GM10266 (cell line): ENCODE results near the gene RNF214.

Source experiments
- DNase-seq: peaks from one replicate; pipeline ENCODE4 v3.0.0; 2012; ENCODE audit errors: extremely low spot score
- CTCF ChIP-seq: IDR thresholded peaks from 2 replicates; pipeline ENCODE4 v1.5.1; 2012; ENCODE audit warnings: mild to moderate bottlenecking, low read depth; ENCODE audit not compliant: control insufficient read depth, insufficient read depth; ENCODE audit errors: missing control alignments

Gene RNF214

GRCh38 chr11:117214404-117215110 lies 17.9 kb upstream of the RNF214 start:
- TF ChIP-seq CTCF, result no peak
- DNase-seq, result no peak

- DNase-seq, result no peak
- no peak for TF ChIP-seq CTCF
Measured at GRCh38 chr11:117217141-117218084, 15.1 kb upstream of the RNF214 start.

- DNase-seq, result no peak
- TF ChIP-seq CTCF, result no peak
Measured at GRCh38 chr11:117218133-117218915, 14.1 kb upstream of the RNF214 start.

GRCh38 chr11:117219001-117219400 lies 13.5 kb upstream of the RNF214 start:
- no peak for TF ChIP-seq CTCF
- no peak for DNase-seq

- DNase-seq, result no peak
- no peak for TF ChIP-seq CTCF
Measured at GRCh38 chr11:117219455-117219854, 13.0 kb upstream of the RNF214 start.

- no peak for TF ChIP-seq CTCF
- DNase-seq, result no peak
Measured at GRCh38 chr11:117219995-117220394, 12.5 kb upstream of the RNF214 start.
